Limb (tissue), 2 donors: Measurements from ENCODE around the gene MEGF6.

ENCODE experiments used
- DNase-seq, 2 donors: peaks; one replicate each; pipeline ENCODE4 v3.0.0-alpha.2; 2016; ENCODE audit errors: extremely low spot score in 2 of 2

MEGF6 gene

GRCh38 chr1:3443807-3444206 is 167.5 kb downstream of the MEGF6 start:
- no peak for DNase-seq

- no peak for DNase-seq
These were observed 168.4 kb downstream of the MEGF6 start for GRCh38 chr1:3442901-3443300.

- no peak for DNase-seq
These were observed 169.0 kb downstream of the MEGF6 start for GRCh38 chr1:3442331-3442730.

- DNase-seq: no peak
These were observed 169.4 kb downstream of the MEGF6 start for GRCh38 chr1:3441880-3442279.

- DNase-seq: no peak
These were observed 169.9 kb downstream of the MEGF6 start for GRCh38 chr1:3441410-3441847.

- DNase-seq: no peak
These were observed 170.4 kb downstream of the MEGF6 start for GRCh38 chr1:3440711-3441409.

GRCh38 chr1:3440300-3440681 is 171.0 kb downstream of the MEGF6 start:
- DNase-seq: no peak
